CD8-positive, alpha-beta memory T cell (primary cell): ENCODE data around the gene ZSWIM9. TPM values are rescaled to one million over a fixed set of nuclear protein-coding genes. Genes with fewer than 3 reads are reported as not detected.

Source experiments
- CTCF ChIA-PET: fragments of 350-600 bp; sonication (Branson Sonifier 250); formaldehyde crosslinking; loops from one replicate; lab custom pipeline; 2021; ENCODE audit warnings: antibody characterized with exemption; lab: Charles Lee
- POLR2A ChIA-PET: fragments of 350-600 bp; sonication (Branson Sonifier 250); formaldehyde crosslinking; loops from one replicate; lab custom pipeline; 2021; ENCODE audit warnings: antibody characterized with exemption; lab: Charles Lee
- DNase-seq, 5 donors: peaks; one replicate each; pipeline versions ENCODE4 v3.0.0 to v3.0.0-alpha.2; 2020 to 2022; ENCODE audit warnings: mixed read lengths in 1 of 5
- H3K27ac ChIP-seq: one replicate; pipeline ENCODE4 v1.7.0; 2013; ENCODE audit warnings: low read depth, mild to moderate bottlenecking, low read length, moderate library complexity
- H3K27me3 ChIP-seq: 2 replicates; pipeline ENCODE4 v1.7.0; 2013; ENCODE audit warnings: low read length, mild to moderate bottlenecking; ENCODE audit not compliant: insufficient read depth, poor library complexity, severe bottlenecking
- H3K36me3 ChIP-seq: 2 replicates; pipeline ENCODE4 v1.7.0; 2013; ENCODE audit warnings: mild to moderate bottlenecking, low read length, moderate library complexity; ENCODE audit not compliant: insufficient read depth
- H3K4me1 ChIP-seq: 2 replicates; pipeline ENCODE4 v1.7.0; 2013; ENCODE audit warnings: mild to moderate bottlenecking, low read length, moderate library complexity; ENCODE audit not compliant: insufficient read depth
- H3K4me3 ChIP-seq: 2 replicates; pipeline ENCODE4 v1.7.0; 2013; ENCODE audit warnings: mild to moderate bottlenecking, low read length
- H3K9me3 ChIP-seq: 2 replicates; pipeline ENCODE4 v1.7.0; 2013; ENCODE audit warnings: mild to moderate bottlenecking, low read length
- H3K27ac Mint-ChIP-seq, 8 donors: one replicate each; pipeline ENCODE4 v1.8.0; 2020 to 2021; ENCODE audit warnings: mixed read lengths in 8 of 8, mild to moderate bottlenecking in 6 of 8, inconsistent platforms in 3 of 8, moderate library complexity in 3 of 8
- H3K27me3 Mint-ChIP-seq, 2 donors: one replicate each; pipeline ENCODE4 v1.8.0; 2020 to 2021; ENCODE audit warnings: mixed read lengths in 2 of 2, mild to moderate bottlenecking in 1 of 2, moderate library complexity in 1 of 2
- H3K36me3 Mint-ChIP-seq, 3 donors: one replicate each; pipeline ENCODE4 v1.8.0; 2020 to 2021; ENCODE audit warnings: mixed read lengths in 3 of 3, inconsistent platforms in 1 of 3, mild to moderate bottlenecking in 1 of 3
- H3K4me1 Mint-ChIP-seq, 3 donors: one replicate each; pipeline ENCODE4 v1.8.0; 2020 to 2021; ENCODE audit warnings: mixed read lengths in 3 of 3, inconsistent platforms in 1 of 3, mild to moderate bottlenecking in 1 of 3
- H3K4me3 Mint-ChIP-seq, 7 donors: one replicate each; pipeline ENCODE4 v1.8.0; 2020 to 2021; ENCODE audit warnings: mixed read lengths in 7 of 7, mild to moderate bottlenecking in 6 of 7, moderate library complexity in 4 of 7, inconsistent platforms in 2 of 7
- H3K9me3 Mint-ChIP-seq, 5 donors: one replicate each; pipeline ENCODE4 v1.8.0; 2020 to 2022; ENCODE audit warnings: mixed read lengths in 5 of 5, mild to moderate bottlenecking in 3 of 5, moderate library complexity in 2 of 5, inconsistent platforms in 1 of 5
- polyA plus RNA-seq: library from polyadenylated mRNA; unstranded; fragments of 300-500 nt; fragmentation: Illumina TruSeq; gene quantifications from one replicate; pipeline ENCODE4 v1.2.3, GENCODE V29; 2021
- total RNA-seq, 2 experiments: library from RNA; stranded (reverse); gene quantifications; one replicate each; pipeline ENCODE4 v1.2.3, GENCODE V29; 2021

Gene ZSWIM9
- total and polyA plus RNA-seq, 3 experiments from 2014 or later: 1.9 to 7.4 (median 6.4) TPM

- CTCF ChIA-PET: no interaction called here
- peaks cover 9 to 70% (median 12%) of the 10 kb centered on the region in 3 donors for H3K36me3 Mint-ChIP-seq
- no peak for DNase-seq
Observed at GRCh38 chr19:48135411-48135810, 35.1 kb upstream of the ZSWIM9 start.

GRCh38 chr19:48136547-48136946 lies 33.9 kb upstream of the ZSWIM9 start:
- Mint-ChIP-seq H3K9me3 (no peaks in the 10 kb centered on the region), H3K27ac (no peak overlapping the region), H3K4me1 (no peaks in the 10 kb centered on the region), H3K36me3 (peaks cover 3 to 67% (median 6%) of the 10 kb centered on the region in 3 donors), H3K27me3 (peaks cover 0 to 1% of the 10 kb centered on the region in 2 donors), H3K4me3 (no peak overlapping the region)
- Histone ChIP-seq H3K4me3 (no peak overlapping the region), H3K27me3 (no peaks in the 10 kb centered on the region), H3K27ac (no peak overlapping the region), H3K4me1 (no peaks in the 10 kb centered on the region), H3K9me3 (no peaks in the 10 kb centered on the region), H3K36me3 (no peaks in the 10 kb centered on the region)
- ChIA-PET CTCF (no interaction called here), POLR2A (no interaction called here)
- DNase-seq: no peak

More at GRCh38 chr19:48135411-48135810, 35.1 kb upstream of the ZSWIM9 start:
- Mint-ChIP-seq H3K27ac (peak overlapping the region in 2 of 8 donors; percentile 61 to 75), H3K27me3 (peaks cover 0 to 1% of the 10 kb centered on the region in 2 donors), H3K4me3 (no peak overlapping the region), H3K4me1 (no peaks in the 10 kb centered on the region), H3K9me3 (no peaks in the 10 kb centered on the region)
- no peaks in the 10 kb centered on the region for H3K36me3 ChIP-seq
- no peaks in the 10 kb centered on the region for H3K27me3 ChIP-seq
- H3K9me3 ChIP-seq: no peaks in the 10 kb centered on the region
- no peak overlapping the region for H3K4me3 ChIP-seq
- no peak overlapping the region for H3K27ac ChIP-seq
- H3K4me1 ChIP-seq: no peaks in the 10 kb centered on the region
- POLR2A ChIA-PET: no interaction called here

- no peak for DNase-seq
- Mint-ChIP-seq H3K9me3 (no peaks in the 10 kb centered on the region), H3K4me1 (no peaks in the 10 kb centered on the region), H3K4me3 (no peak overlapping the region), H3K36me3 (peaks cover 3 to 66% (median 6%) of the 10 kb centered on the region in 3 donors), H3K27me3 (peaks cover 0 to 1% of the 10 kb centered on the region in 2 donors), H3K27ac (no peak overlapping the region)
- Histone ChIP-seq H3K27ac (no peak overlapping the region), H3K4me3 (no peak overlapping the region), H3K36me3 (no peaks in the 10 kb centered on the region), H3K9me3 (no peaks in the 10 kb centered on the region), H3K4me1 (no peaks in the 10 kb centered on the region), H3K27me3 (no peaks in the 10 kb centered on the region)
- ChIA-PET CTCF (no interaction called here), POLR2A (no interaction called here)
Observed at GRCh38 chr19:48137411-48137810, 33.1 kb upstream of the ZSWIM9 start.

GRCh38 chr19:48139053-48139452 lies 31.4 kb upstream of the ZSWIM9 start:
- Histone ChIP-seq H3K36me3 (no peaks in the 10 kb centered on the region), H3K27ac (no peak overlapping the region), H3K4me3 (no peak overlapping the region), H3K4me1 (no peaks in the 10 kb centered on the region), H3K9me3 (no peaks in the 10 kb centered on the region), H3K27me3 (no peaks in the 10 kb centered on the region)
- no peak overlapping the region for H3K4me3 Mint-ChIP-seq
- no peak for DNase-seq
- H3K36me3 Mint-ChIP-seq: peaks cover 8 to 68% (median 13%) of the 10 kb centered on the region in 3 donors
- ChIA-PET CTCF (no interaction called here), POLR2A (no interaction called here)
- no peaks in the 10 kb centered on the region for H3K9me3 Mint-ChIP-seq
- peaks cover 0 to 1% of the 10 kb centered on the region in 2 donors for H3K27me3 Mint-ChIP-seq
- H3K27ac Mint-ChIP-seq: peak overlapping the region in 1 of 8 donors; percentile 63
- H3K4me1 Mint-ChIP-seq: no peaks in the 10 kb centered on the region

GRCh38 chr19:48147597-48148175 lies 22.8 kb upstream of the ZSWIM9 start:
- Histone ChIP-seq H3K4me1 (no peaks in the 10 kb centered on the region), H3K27ac (no peak overlapping the region), H3K36me3 (peaks cover 6% of the 10 kb centered on the region), H3K27me3 (no peaks in the 10 kb centered on the region), H3K4me3 (no peak overlapping the region), H3K9me3 (no peaks in the 10 kb centered on the region)
- Mint-ChIP-seq H3K4me3 (no peak overlapping the region), H3K4me1 (peaks cover 0 to 3% (median 2%) of the 10 kb centered on the region in 3 donors), H3K36me3 (peaks cover 5 to 85% (median 18%) of the 10 kb centered on the region in 3 donors), H3K9me3 (no peaks in the 10 kb centered on the region), H3K27me3 (no peaks in the 10 kb centered on the region), H3K27ac (peak overlapping the region in 1 of 8 donors; percentile 3)
- ChIA-PET CTCF (no interaction called here), POLR2A (no interaction called here)
- no peak for DNase-seq

- H3K9me3 ChIP-seq: no peaks in the 10 kb centered on the region
- H3K36me3 ChIP-seq: peaks cover 6% of the 10 kb centered on the region
- peaks cover 0 to 3% (median 2%) of the 10 kb centered on the region in 3 donors for H3K4me1 Mint-ChIP-seq
- ChIA-PET POLR2A (no interaction called here), CTCF (no interaction called here)
- peaks cover 4 to 78% (median 13%) of the 10 kb centered on the region in 3 donors for H3K36me3 Mint-ChIP-seq
- no peak overlapping the region for H3K4me3 Mint-ChIP-seq
- H3K27me3 Mint-ChIP-seq: no peaks in the 10 kb centered on the region
- no peak for DNase-seq
- H3K4me3 ChIP-seq: no peak overlapping the region
- H3K9me3 Mint-ChIP-seq: no peaks in the 10 kb centered on the region
- no peak overlapping the region for H3K27ac Mint-ChIP-seq
- no peak overlapping the region for H3K27ac ChIP-seq
- no peaks in the 10 kb centered on the region for H3K4me1 ChIP-seq
- no peaks in the 10 kb centered on the region for H3K27me3 ChIP-seq
Observed at GRCh38 chr19:48148576-48148975, 21.9 kb upstream of the ZSWIM9 start.

- H3K27ac Mint-ChIP-seq: peak overlapping the region in 1 of 8 donors; percentile 87
- H3K36me3 Mint-ChIP-seq: peaks cover 0 to 77% (median 7%) of the 10 kb centered on the region in 3 donors
Observed at GRCh38 chr19:48149430-48149829, 21.1 kb upstream of the ZSWIM9 start.

GRCh38 chr19:48152551-48152950 lies 17.9 kb upstream of the ZSWIM9 start:
- H3K27me3 ChIP-seq: no peaks in the 10 kb centered on the region
- DNase-seq: peak; percentile 21 to 72 (median 54)
- Mint-ChIP-seq H3K27me3 (no peaks in the 10 kb centered on the region), H3K27ac (peak overlapping the region in 1 of 8 donors; percentile 4), H3K4me3 (no peak overlapping the region), H3K9me3 (no peaks in the 10 kb centered on the region), H3K4me1 (peaks cover 2 to 4% (median 3%) of the 10 kb centered on the region in 3 donors), H3K36me3 (peaks cover 4 to 75% (median 13%) of the 10 kb centered on the region in 3 donors)
- CTCF ChIA-PET: interaction anchor here (0.6 to 1.7 kb wide), 11 partner anchors 12 to 187 kb away, joined by 3 to 7 read pairs (median 3); partner anchors contain the start of gene PLA2G4C
- H3K9me3 ChIP-seq: no peaks in the 10 kb centered on the region
- H3K4me3 ChIP-seq: no peak overlapping the region
- H3K36me3 ChIP-seq: peaks cover 6% of the 10 kb centered on the region
- POLR2A ChIA-PET: no interaction called here
- H3K4me1 ChIP-seq: no peaks in the 10 kb centered on the region
- H3K27ac ChIP-seq: no peak overlapping the region

More at GRCh38 chr19:48149430-48149829, 21.1 kb upstream of the ZSWIM9 start:
- no peak overlapping the region for H3K4me3 Mint-ChIP-seq
- DNase-seq: no peak
- Histone ChIP-seq H3K4me1 (no peaks in the 10 kb centered on the region), H3K27ac (no peak overlapping the region), H3K4me3 (no peak overlapping the region), H3K36me3 (peaks cover 6% of the 10 kb centered on the region), H3K9me3 (no peaks in the 10 kb centered on the region), H3K27me3 (no peaks in the 10 kb centered on the region)
- no peaks in the 10 kb centered on the region for H3K9me3 Mint-ChIP-seq
- no peaks in the 10 kb centered on the region for H3K27me3 Mint-ChIP-seq
- ChIA-PET CTCF (interaction anchor here (1.5 kb wide), 1 partner anchor 41 kb away, joined by 3 read pairs; no protein-coding TSS in a partner anchor), POLR2A (no interaction called here)
- peaks cover 2 to 3% (median 3%) of the 10 kb centered on the region in 3 donors for H3K4me1 Mint-ChIP-seq
